H1 (cell line): ENCODE measurements around the gene HOMER2. TPM values are rescaled to one million over a fixed set of nuclear protein-coding genes. Genes with fewer than 3 reads are reported as not detected.
"Not testable (repeated sequence)": the region's sequence is repeated elsewhere in the genome, so short reads cannot be mapped to it uniquely, and the experiment has no call there.

Experiments used
- CTCF ChIA-PET: fragments of 300-600 bp; sonication (Branson Sonifier 250); formaldehyde crosslinking; loops from one replicate; lab custom pipeline; 2021; ENCODE audit not compliant: partially characterized antibody; lab: Charles Lee
- POLR2A ChIA-PET: fragments of 300-600 bp; sonication (Branson Sonifier 250); formaldehyde crosslinking; loops from one replicate; lab custom pipeline; 2021; ENCODE audit warnings: inconsistent platforms; ENCODE audit not compliant: partially characterized antibody; lab: Charles Lee
- DNase-seq, 2 experiments: peaks; one replicate each; pipeline versions ENCODE4 v3.0.0 to v3.0.0-alpha.2; 2010 to 2022; ENCODE audit warnings: low spot score in 2 of 2, low read depth in 1 of 2, mixed read lengths in 1 of 2
- FAIRE-seq: peaks from 2 replicates; lab custom pipeline; 2011; peaks lifted over from hg19 to GRCh38; lab: Jason Lieb, UNC
- H2AFZ ChIP-seq: 2 replicates; pipeline ENCODE4 v1.8.1; 2012; ENCODE audit warnings: low read length, inconsistent platforms
- H2AK5ac ChIP-seq: 2 replicates; pipeline ENCODE4 v1.6.1; 2013; ENCODE audit warnings: low read depth, low read length
- H2BK120ac ChIP-seq: replicated peaks from 2 replicates; pipeline ENCODE3; 2013; ENCODE audit warnings: low read depth, low read length, inconsistent platforms
- H2BK12ac ChIP-seq: 2 replicates; pipeline ENCODE4 v1.6.1; 2013; ENCODE audit warnings: low read depth, low read length
- H2BK15ac ChIP-seq: 2 replicates; pipeline ENCODE4 v1.6.1; 2013; ENCODE audit warnings: low read length
- H2BK20ac ChIP-seq: 2 replicates; pipeline ENCODE4 v1.6.1; 2013; ENCODE audit warnings: low read length
- H2BK5ac ChIP-seq: 2 replicates; pipeline ENCODE4 v1.6.1; 2013; ENCODE audit warnings: low read depth, low read length
- H3K14ac ChIP-seq: 2 replicates; pipeline ENCODE4 v1.6.1; 2013; ENCODE audit warnings: inconsistent platforms; ENCODE audit not compliant: insufficient read length
- H3K18ac ChIP-seq: 2 replicates; pipeline ENCODE4 v1.6.1; 2013; ENCODE audit warnings: low read length; ENCODE audit errors: extremely low read depth
- H3K23ac ChIP-seq: 2 replicates; pipeline ENCODE4 v1.6.1; 2013; ENCODE audit warnings: inconsistent platforms; ENCODE audit not compliant: insufficient read length
- H3K23me2 ChIP-seq: 2 replicates; pipeline ENCODE4 v1.6.1; 2013; ENCODE audit warnings: low read depth, low read length
- H3K27ac ChIP-seq: 2 replicates; pipeline ENCODE4 v1.6.1; 2011; ENCODE audit warnings: low read depth, low read length, inconsistent platforms
- H3K27me3 ChIP-seq, 4 experiments: replicated peaks in 1 of 4; 1 replicate in 1 of 4; 2 replicates in 3 of 4; pipeline versions ENCODE4 v1.6.1 to v1.8.1; 2011 to 2013; ENCODE audit warnings: low read length in 3 of 4, mild to moderate bottlenecking in 3 of 4, inconsistent platforms in 2 of 4, mixed read lengths in 2 of 4, moderate library complexity in 1 of 4; ENCODE audit not compliant: control insufficient read depth in 3 of 4, insufficient read depth in 3 of 4; ENCODE audit errors: extremely low read depth in 1 of 4
- H3K36me3 ChIP-seq, 4 experiments: 2 replicates each; pipeline versions ENCODE4 v1.6.1 to v1.8.1; 2011 to 2013; ENCODE audit warnings: mild to moderate bottlenecking in 4 of 4, low read length in 3 of 4, moderate library complexity in 2 of 4, control low read depth in 1 of 4, inconsistent platforms in 1 of 4; ENCODE audit not compliant: insufficient read depth in 4 of 4, control insufficient read depth in 2 of 4
- H3K4ac ChIP-seq: replicated peaks from 2 replicates; pipeline ENCODE3; 2013; ENCODE audit warnings: low read length, low read depth, mixed read lengths, inconsistent platforms; ENCODE audit not compliant: insufficient read length
- H3K4me1 ChIP-seq, 4 experiments: replicated peaks in 1 of 4; 1 replicate in 1 of 4; 2 replicates in 3 of 4; pipeline versions ENCODE4 v1.6.1 to v1.8.1; 2011 to 2013; ENCODE audit warnings: low read length in 3 of 4, inconsistent platforms in 2 of 4, mixed read lengths in 1 of 4; ENCODE audit not compliant: insufficient read depth in 4 of 4, control insufficient read depth in 3 of 4
- H3K4me2 ChIP-seq, 2 experiments: 2 replicates each; pipeline versions ENCODE4 v1.6.1 to v1.8.1; 2011 to 2013; ENCODE audit warnings: low read depth in 2 of 2, low read length in 2 of 2, control low read depth in 1 of 2, inconsistent platforms in 1 of 2, mild to moderate bottlenecking in 1 of 2; ENCODE audit not compliant: insufficient read depth in 1 of 2
- H3K4me3 ChIP-seq, 4 experiments: fragments of 200-600, 300-600 bp in 1 of 4; sonication (generic), shearing (Covaris generic), sonication (Bioruptor Twin) in 1 of 4; 2 replicates each; pipeline versions ENCODE4 v1.5.1 to v1.8.1; 2011 to 2016; ENCODE audit warnings: low read length in 4 of 4, low read depth in 3 of 4, control low read depth in 2 of 4, inconsistent platforms in 2 of 4, mild to moderate bottlenecking in 2 of 4, mixed read lengths in 1 of 4, moderate library complexity in 1 of 4; ENCODE audit not compliant: insufficient read depth in 2 of 4; ENCODE audit errors: extremely low read depth in 1 of 4
- H3K56ac ChIP-seq: replicated peaks from 2 replicates; pipeline ENCODE3; 2013; ENCODE audit warnings: low read depth, mild to moderate bottlenecking, mixed read lengths, low read length, inconsistent platforms; ENCODE audit not compliant: insufficient read length
- H3K79me1 ChIP-seq: 2 replicates; pipeline ENCODE4 v1.6.1; 2013; ENCODE audit warnings: low read depth, low read length, control low read depth
- H3K79me2 ChIP-seq, 2 experiments: 2 replicates each; pipeline versions ENCODE4 v1.6.1 to v1.8.1; 2012 to 2013; ENCODE audit warnings: low read length in 2 of 2, mild to moderate bottlenecking in 2 of 2, inconsistent platforms in 1 of 2; ENCODE audit not compliant: insufficient read depth in 2 of 2, control insufficient read depth in 1 of 2
- H3K9ac ChIP-seq, 4 experiments: replicated peaks in 1 of 4; 1 replicate in 1 of 4; 2 replicates in 3 of 4; pipeline versions ENCODE4 v1.6.1 to v1.8.1; 2011 to 2013; ENCODE audit warnings: low read depth in 3 of 4, low read length in 3 of 4, control low read depth in 2 of 4, mild to moderate bottlenecking in 2 of 4, moderate library complexity in 2 of 4, inconsistent platforms in 1 of 4; ENCODE audit errors: extremely low read depth in 1 of 4
- H3K9me3 ChIP-seq, 2 experiments: 2 replicates each; pipeline versions ENCODE4 v1.6.1 to v1.8.1; 2012 to 2013; ENCODE audit warnings: mild to moderate bottlenecking in 2 of 2, moderate library complexity in 2 of 2, control low read depth in 1 of 2, inconsistent platforms in 1 of 2, low read depth in 1 of 2, low read length in 1 of 2, mixed read lengths in 1 of 2; ENCODE audit not compliant: insufficient read depth in 2 of 2
- H4K20me1 ChIP-seq, 2 experiments: replicated peaks in 1 of 2; 2 replicates each; pipeline versions ENCODE3 to v1.8.1; 2011 to 2013; ENCODE audit warnings: inconsistent platforms in 2 of 2, low read length in 2 of 2, mild to moderate bottlenecking in 1 of 2; ENCODE audit not compliant: insufficient read depth in 2 of 2, control insufficient read depth in 1 of 2
- H4K5ac ChIP-seq: 2 replicates; pipeline ENCODE4 v1.6.1; 2013; ENCODE audit warnings: low read length, low read depth, mixed read lengths, inconsistent platforms; ENCODE audit not compliant: insufficient read length
- H4K8ac ChIP-seq: 2 replicates; pipeline ENCODE4 v1.8.0; 2013; ENCODE audit warnings: mild to moderate bottlenecking, moderate library complexity, low read length, inconsistent platforms; ENCODE audit not compliant: insufficient read depth; ENCODE audit errors: extremely low read depth
- H4K91ac ChIP-seq: replicated peaks from 2 replicates; pipeline ENCODE3; 2013; ENCODE audit warnings: low read length, mixed read lengths, inconsistent platforms; ENCODE audit not compliant: insufficient read length
- CHD2 ChIP-seq: IDR thresholded peaks from 2 replicates; pipeline ENCODE4 v1.6.1; 2012; ENCODE audit warnings: low read length, improper control_type of control experiment
- NANOG ChIP-seq: IDR thresholded peaks from 2 replicates; pipeline ENCODE4 v1.6.1; 2011; ENCODE audit warnings: low read length, low read depth, mild to moderate bottlenecking, inconsistent platforms; ENCODE audit not compliant: insufficient read depth, poor library complexity, severe bottlenecking
- POLR2A ChIP-seq, 2 experiments: IDR thresholded peaks; 1 replicate in 1 of 2; 2 replicates in 1 of 2; pipeline ENCODE4 v1.6.1; 2011; ENCODE audit warnings: low read depth in 2 of 2, low read length in 2 of 2, mild to moderate bottlenecking in 2 of 2; ENCODE audit errors: control extremely low read depth in 1 of 2
- RBBP5 ChIP-seq: IDR thresholded peaks from 2 replicates; pipeline ENCODE4 v1.7.1; 2012; ENCODE audit warnings: low read depth, mild to moderate bottlenecking, inconsistent platforms, low read length, moderate library complexity, borderline replicate concordance
- SIN3A ChIP-seq, 2 experiments: IDR thresholded peaks in 1 of 2; conservative IDR thresholded peaks in 1 of 2; 2 replicates each; pipeline ENCODE4 v1.6.1; 2011 to 2012; ENCODE audit warnings: low read length in 2 of 2, improper control_type of control experiment in 1 of 2, low read depth in 1 of 2, mild to moderate bottlenecking in 1 of 2
- SUZ12 ChIP-seq: fragments of 200-600 bp; sonication (generic); IDR thresholded peaks from 2 replicates; pipeline ENCODE4 v1.6.1; 2012; ENCODE audit warnings: mild to moderate bottlenecking, inconsistent platforms, low read length, moderate library complexity, mixed read lengths
- USF2 ChIP-seq: IDR thresholded peaks from 2 replicates; pipeline ENCODE4 v1.6.1; 2011; ENCODE audit warnings: low read length, improper control_type of control experiment
- WGBS, 2 experiments: shearing (Covaris generic) in 1 of 2; methylation state at CpG; one replicate each; pipeline versions ENCODE4 v1.1.6 to v1.1.7; 2013 to 2015; ENCODE audit warnings: low lambda C conversion rate in 2 of 2, mixed read lengths in 2 of 2, inconsistent platforms in 1 of 2, low coverage in 1 of 2, missing lambda C conversion rate in 1 of 2; ENCODE audit not compliant: insufficient replicate concordance in 2 of 2, insufficient coverage in 1 of 2, insufficient read length in 1 of 2; ENCODE audit errors: extremely low coverage in 1 of 2, missing lambda C conversion rate in 1 of 2; 5-methylcytosine and 5-hydroxymethylcytosine counted together
- polyA plus RNA-seq, 7 experiments: library from polyadenylated mRNA; depleted of rRNA in 3 of 7; stranded (reverse) in 5 of 7; unstranded in 2 of 7; fragments of >200 nt in 5 of 7; fragments of 200-250 nt in 2 of 7; gene quantifications; 1 replicate in 5 of 7; 2 replicates in 1 of 7; 4 replicates in 1 of 7; pipeline versions ENCODE4 v1.2.1 to v1.2.3, GENCODE V29; 2011 to 2013; ENCODE audit warnings: missing spikeins in 2 of 7, mixed read lengths in 2 of 7
- total RNA-seq: library from RNA; stranded (reverse); fragmentation: NEBNext Ultra II Directional; extraction: Animal tissue kit (Norgen Biotek cat#: 25700); gene quantifications from 2 replicates; pipeline ENCODE4 v1.2.1, GENCODE V29; 2021

Gene HOMER2
- total and polyA plus RNA-seq, 2 of the 8 experiments (the other 6 are each of a cell fraction or from before 2014, with no cell fraction given), result 12.5 to 27.6 TPM

GRCh38 chr15:82952158-82953081, at the start of gene HOMER2 (continued):
- peak; percentile 38; the same call in 1 of the 2 replicates for TF ChIP-seq RBBP5
- TF ChIP-seq CHD2, result no peak
- TF ChIP-seq USF2, result peak; percentile 2; the same call in 1 of the 2 replicates
- 0 out of 2 replicates have a peak, but pooled peaks have one; percentile 41 for TF ChIP-seq SUZ12
- 0 out of 3 replicates have a peak, but pooled peaks of 1 of the 2 experiments have one; percentile 19 for TF ChIP-seq POLR2A (IDR thresholded peaks at IDR 0.05; ENCODE audit: control extremely low read depth in 1 of 2, low read depth in 2 of 2, low read length in 2 of 2)
- TF ChIP-seq SIN3A (conservative IDR thresholded peaks at IDR 0.05 in 1 of 2, IDR thresholded peaks at IDR 0.05 in 1 of 2; ENCODE audit: low read depth in 1 of 2, low read length in 2 of 2), result no peak
- TF ChIP-seq NANOG, result no peak
- TF ChIP-seq, all 59 proteins: peak for 10

- H2BK120ac ChIP-seq, H3K4ac ChIP-seq, H3K27me3 ChIP-seq, H2AK5ac ChIP-seq, H3K14ac ChIP-seq, H2BK5ac ChIP-seq, H4K8ac ChIP-seq, H3K4me1 ChIP-seq, H3K4me3 ChIP-seq, H3K27ac ChIP-seq, H3K79me1 ChIP-seq, H3K9me3 ChIP-seq, H4K91ac ChIP-seq, H2BK20ac ChIP-seq, H2AFZ ChIP-seq, H3K4me2 ChIP-seq, H2BK12ac ChIP-seq, H2BK15ac ChIP-seq, H4K5ac ChIP-seq, H4K20me1 ChIP-seq, H3K18ac ChIP-seq, H3K9ac ChIP-seq, FAIRE-seq, H3K56ac ChIP-seq, H3K79me2 ChIP-seq, H3K36me3 ChIP-seq, H3K23me2 ChIP-seq, H3K23ac ChIP-seq: not testable (repeated sequence)
- DNase-seq, result peak in 1 of 2 experiments; percentile 33
- CTCF ChIA-PET, result interaction anchor here (0.6 to 2.4 kb wide), 21 partner anchors 9 to 465 kb away, joined by 3 to 27 read pairs (median 4); partner anchors contain the start of genes AP3B2, C15orf40 and RAMAC
- WGBS, 2 experiments, result 89% methylated on average over 3 of the region's 3 CpGs; no CpG with 5 or more reads in 1 of the 2 experiments
- POLR2A ChIA-PET, result interaction anchor here (0.9 to 1.1 kb wide), 2 partner anchors 10 to 202 kb away, joined by 4 to 5 read pairs; no protein-coding TSS in a partner anchor
Measured at GRCh38 chr15:83000672-83001031, 48.1 kb upstream of the HOMER2 start.
